ENCODE results near the gene KATNAL1. TPM values are rescaled to one million over a fixed set of nuclear protein-coding genes. Genes with fewer than 3 reads are reported as not detected.

The KATNAL1 gene
- total and polyA plus RNA-seq, 10 of the 15 experiments (the other 5 are each of a cell fraction or from before 2014, with no cell fraction given), result 6.5 to 18.7 (median 11.7) TPM

DNA sequence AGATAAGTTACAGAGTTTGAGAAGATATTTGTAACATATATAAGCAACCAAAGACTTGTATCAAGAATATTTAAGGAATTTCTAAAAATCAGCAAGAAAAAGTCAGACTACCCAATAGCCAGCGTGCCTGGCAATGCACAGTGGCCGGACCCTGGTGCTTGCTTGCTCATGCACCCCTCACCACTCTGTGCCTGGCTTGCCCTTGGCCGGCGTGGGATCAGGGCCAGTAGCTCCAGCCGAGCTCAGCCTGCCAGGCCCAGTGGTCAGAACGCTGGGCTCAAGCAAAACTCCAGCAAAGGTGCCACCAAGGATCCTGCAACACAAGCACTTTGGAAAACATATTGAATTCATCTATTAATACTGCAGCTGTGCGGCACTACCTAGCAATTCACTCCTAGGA is 95.1 kb downstream of the KATNAL1 start:
- H2AFZ ChIP-seq (ENCODE audit: control insufficient read depth, low read depth, low read length), result no peak overlapping the region
- no peak for ATAC-seq
- TF ChIP-seq HDGF (IDR thresholded peaks at IDR 0.05) (no peak), ZNF207 (IDR thresholded peaks at IDR 0.05; ENCODE audit: borderline replicate concordance) (no peak), MYB (IDR thresholded peaks at IDR 0.05; ENCODE audit: borderline replicate concordance, low read depth, low read length) (no peak), RAD51 (IDR thresholded peaks at IDR 0.05) (no peak), IKZF2 (IDR thresholded peaks at IDR 0.05) (no peak), ETV6 (conservative IDR thresholded peaks at IDR 0.05 in 1 of 2, IDR thresholded peaks at IDR 0.05 in 1 of 2; ENCODE audit: borderline replicate concordance in 1 of 2, low read depth in 1 of 2) (no peak), POLR2AphosphoS2 (IDR thresholded peaks at IDR 0.05; ENCODE audit: low read depth, low read length) (no peak), KAT2A (conservative IDR thresholded peaks at IDR 0.05; ENCODE audit: control insufficient read depth, low read depth, low read length) (no peak), ASH2L (IDR thresholded peaks at IDR 0.05; ENCODE audit: borderline replicate concordance, low read depth) (no peak), NBN (IDR thresholded peaks at IDR 0.05) (no peak), ZZZ3 (IDR thresholded peaks at IDR 0.05; ENCODE audit: control insufficient read depth, insufficient read length, low read depth) (no peak)
- TF ChIP-seq, protein P1, sequence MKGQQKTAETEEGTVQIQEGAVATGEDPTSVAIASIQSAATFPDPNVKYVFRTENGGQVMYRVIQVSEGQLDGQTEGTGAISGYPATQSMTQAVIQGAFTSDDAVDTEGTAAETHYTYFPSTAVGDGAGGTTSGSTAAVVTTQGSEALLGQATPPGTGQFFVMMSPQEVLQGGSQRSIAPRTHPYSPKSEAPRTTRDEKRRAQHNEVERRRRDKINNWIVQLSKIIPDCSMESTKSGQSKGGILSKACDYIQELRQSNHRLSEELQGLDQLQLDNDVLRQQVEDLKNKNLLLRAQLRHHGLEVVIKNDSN (IDR thresholded peaks at IDR 0.05; ENCODE audit: borderline replicate concordance, extremely low read length, insufficient read depth, low read depth, low read length), result no peak
- TF ChIP-seq, protein P2, sequence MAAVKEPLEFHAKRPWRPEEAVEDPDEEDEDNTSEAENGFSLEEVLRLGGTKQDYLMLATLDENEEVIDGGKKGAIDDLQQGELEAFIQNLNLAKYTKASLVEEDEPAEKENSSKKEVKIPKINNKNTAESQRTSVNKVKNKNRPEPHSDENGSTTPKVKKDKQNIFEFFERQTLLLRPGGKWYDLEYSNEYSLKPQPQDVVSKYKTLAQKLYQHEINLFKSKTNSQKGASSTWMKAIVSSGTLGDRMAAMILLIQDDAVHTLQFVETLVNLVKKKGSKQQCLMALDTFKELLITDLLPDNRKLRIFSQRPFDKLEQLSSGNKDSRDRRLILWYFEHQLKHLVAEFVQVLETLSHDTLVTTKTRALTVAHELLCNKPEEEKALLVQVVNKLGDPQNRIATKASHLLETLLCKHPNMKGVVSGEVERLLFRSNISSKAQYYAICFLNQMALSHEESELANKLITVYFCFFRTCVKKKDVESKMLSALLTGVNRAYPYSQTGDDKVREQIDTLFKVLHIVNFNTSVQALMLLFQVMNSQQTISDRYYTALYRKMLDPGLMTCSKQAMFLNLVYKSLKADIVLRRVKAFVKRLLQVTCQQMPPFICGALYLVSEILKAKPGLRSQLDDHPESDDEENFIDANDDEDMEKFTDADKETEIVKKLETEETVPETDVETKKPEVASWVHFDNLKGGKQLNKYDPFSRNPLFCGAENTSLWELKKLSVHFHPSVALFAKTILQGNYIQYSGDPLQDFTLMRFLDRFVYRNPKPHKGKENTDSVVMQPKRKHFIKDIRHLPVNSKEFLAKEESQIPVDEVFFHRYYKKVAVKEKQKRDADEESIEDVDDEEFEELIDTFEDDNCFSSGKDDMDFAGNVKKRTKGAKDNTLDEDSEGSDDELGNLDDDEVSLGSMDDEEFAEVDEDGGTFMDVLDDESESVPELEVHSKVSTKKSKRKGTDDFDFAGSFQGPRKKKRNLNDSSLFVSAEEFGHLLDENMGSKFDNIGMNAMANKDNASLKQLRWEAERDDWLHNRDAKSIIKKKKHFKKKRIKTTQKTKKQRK (IDR thresholded peaks at IDR 0.05; ENCODE audit: low read depth, low read length), result no peak
- ChIA-PET SMC1A (ENCODE audit: uncharacterized antibody, unreplicated experiment) (no interaction called here), POLR2A (no interaction called here), RAD21 (ENCODE audit: unreplicated experiment) (no interaction called here), CTCF (no interaction called here)
- no TSS peak for BruUV-seq (replicated peaks)
- H4K20me1 ChIP-seq (ENCODE audit: control insufficient read depth, insufficient read depth), result no peaks in the 10 kb centered on the region
- no peaks in the 10 kb centered on the region for H3K79me2 ChIP-seq (ENCODE audit: control insufficient read depth, insufficient read depth, low read length)
- in situ Hi-C loops (cut with MboI) (no loop called here), intact Hi-C loops (cut with micrococcal nuclease; ENCODE audit: unreplicated experiment) (no loop called here)
- 95% methylated on average over 7 of the region's 7 CpGs for WGBS (ENCODE audit: insufficient coverage, insufficient replicate concordance, low lambda C conversion rate, missing lambda C conversion rate)
- no peaks in the 10 kb centered on the region for H3K4me1 ChIP-seq (ENCODE audit: control insufficient read depth, insufficient read depth, low read length)
- DNase-seq (ENCODE audit: low read depth, low spot score), result no peak
- no peak overlapping the region for H3K27ac ChIP-seq (ENCODE audit: control insufficient read depth, insufficient read depth)
- H3K27me3 ChIP-seq (replicated peaks in 1 of 2; ENCODE audit: control insufficient read depth in 2 of 2, insufficient read depth in 2 of 2, low read length in 1 of 2), result no peaks in the 10 kb centered on the region
- H3K4me2 ChIP-seq (ENCODE audit: control insufficient read depth, insufficient read depth), result no peak overlapping the region
- no peak overlapping the region for H3K9ac ChIP-seq (ENCODE audit: control insufficient read depth, insufficient read depth, low read length)
- no peak overlapping the region for H3K4me3 ChIP-seq
- H3K9me3 ChIP-seq (replicated peaks; ENCODE audit: control insufficient read depth, insufficient read depth, low read length), result no peaks in the 10 kb centered on the region
- no peak for FAIRE-seq
- H3K36me3 ChIP-seq (ENCODE audit: control insufficient read depth in 2 of 2, insufficient read depth in 2 of 2, low read length in 1 of 2), result no peaks in the 10 kb centered on the region; a peak in 1 of 4 replicates
